C1 segment of cervical spinal cord (tissue), 14 donors: ENCODE measurements around the gene ABCC3.

Source experiments
- DNase-seq, 14 donors: peaks; one replicate each; lab custom pipeline; 2025; lab: John Stamatoyannopoulos, UW

The ABCC3 gene

DNA sequence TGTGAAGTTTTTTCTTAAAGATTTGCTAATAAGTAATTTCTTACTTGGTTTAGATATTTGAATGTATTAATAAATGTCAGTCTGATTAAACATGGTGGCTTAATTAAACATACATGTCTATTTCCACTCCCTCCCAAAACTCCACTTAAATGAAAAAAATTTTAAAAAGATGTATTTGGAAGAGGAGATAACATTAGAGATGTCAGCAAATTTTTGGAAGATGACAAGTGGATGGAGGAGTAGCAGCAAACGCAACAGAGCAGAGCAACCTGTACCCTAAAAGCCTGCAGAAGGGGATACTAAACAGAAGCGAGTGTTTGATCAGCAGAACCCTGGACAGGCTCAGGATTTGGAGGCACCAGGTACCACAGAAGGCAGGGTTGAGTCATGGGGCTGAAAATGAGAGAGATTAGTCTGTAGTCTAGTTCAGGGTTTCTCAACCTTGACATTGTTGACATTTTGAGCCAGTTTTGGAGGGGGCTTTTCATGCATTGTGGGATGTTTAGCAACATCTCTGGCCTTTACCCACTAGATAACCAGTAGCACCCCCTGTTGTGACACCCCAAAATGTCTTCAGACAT lies 102.5 kb downstream of the ABCC3 start:
- DNase-seq, result no peak

DNA sequence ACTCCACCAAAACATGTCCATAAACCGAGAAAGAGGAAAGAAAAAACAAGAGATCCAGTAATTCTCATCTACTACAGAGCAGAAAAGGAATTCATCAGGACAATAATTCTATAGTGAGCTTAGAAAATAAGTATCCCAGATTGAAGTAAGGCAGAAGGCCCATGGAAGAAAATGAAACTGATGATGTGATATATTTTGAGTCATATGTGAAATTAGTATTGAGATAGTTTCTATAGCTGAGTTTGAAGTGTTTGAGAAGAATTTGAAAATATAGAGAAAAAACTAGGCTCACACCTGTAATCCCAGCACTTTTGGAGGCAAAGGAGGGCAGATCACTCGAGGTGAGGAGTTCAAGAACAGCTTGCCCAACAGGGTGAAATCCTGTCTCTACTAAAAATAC lies 104.4 kb downstream of the ABCC3 start:
- no peak for DNase-seq
